Fibroblast of the aortic adventitia (primary cell): ENCODE results near the gene ZRSR2. TPM values are rescaled to one million over a fixed set of nuclear protein-coding genes. Genes with fewer than 3 reads are reported as not detected.

ENCODE experiments used
- DNase-seq: peaks from one replicate; pipeline ENCODE4 v3.0.0-alpha.2; 2010; ENCODE audit warnings: low read depth
- H3K4me3 ChIP-seq: 2 replicates; pipeline ENCODE4 v1.5.1; 2011; ENCODE audit warnings: low read depth, mild to moderate bottlenecking, control low read depth, low read length, moderate library complexity
- CTCF ChIP-seq: IDR thresholded peaks from 2 replicates; pipeline ENCODE4 v1.5.1; 2011; ENCODE audit warnings: mild to moderate bottlenecking, low read length, control low read depth, inconsistent platforms; ENCODE audit not compliant: insufficient read depth
- total RNA-seq: library from RNA; depleted of rRNA; stranded (reverse); fragments of >200 nt; gene quantifications from 2 replicates; pipeline ENCODE4 v1.2.3, GENCODE V29; 2012; ENCODE audit warnings: low replicate concordance

ZRSR2 gene
- total RNA-seq, 1 donor = 6.0 TPM

- TF ChIP-seq CTCF = no peak
- H3K4me3 ChIP-seq = no peak overlapping the region
- DNase-seq = no peak
These were observed 20.9 kb upstream of the ZRSR2 start for GRCh38 chrX:15769300-15769954.

GRCh38 chrX:15781961-15782699 lies 8.2 kb upstream of the ZRSR2 start:
- DNase-seq = no peak
- no peak for TF ChIP-seq CTCF
- H3K4me3 ChIP-seq = no peak overlapping the region

GRCh38 chrX:15785176-15785750 lies 5.0 kb upstream of the ZRSR2 start:
- H3K4me3 ChIP-seq = no peak overlapping the region
- DNase-seq = no peak
- no peak for TF ChIP-seq CTCF

GRCh38 chrX:15786915-15787314 lies 3.4 kb upstream of the ZRSR2 start:
- DNase-seq = no peak
- no peak overlapping the region for H3K4me3 ChIP-seq
- no peak for TF ChIP-seq CTCF

GRCh38 chrX:15790769-15791290 lies 546 bp downstream of the ZRSR2 start:
- H3K4me3 ChIP-seq = peak overlapping the region; percentile 98
- TF ChIP-seq CTCF = no peak
- DNase-seq = peak; percentile 25

GRCh38 chrX:15797707-15798106 lies 7.4 kb downstream of the ZRSR2 start:
- H3K4me3 ChIP-seq = no peak overlapping the region
- no peak for TF ChIP-seq CTCF
- no peak for DNase-seq
